ENCODE results near the gene PLA2G4D.

Gene PLA2G4D

GRCh38 chr15:42060477-42060763 lies 33.9 kb downstream of the PLA2G4D start:
- no peak overlapping the region for H2BK5ac ChIP-seq (ENCODE audit: low read length)

GRCh38 chr15:42059661-42060476 lies 34.5 kb downstream of the PLA2G4D start:
- H2BK12ac ChIP-seq (ENCODE audit: low read length): no peak overlapping the region
- H3K4me2 ChIP-seq (ENCODE audit: insufficient read depth, low read length, poor library complexity, severe bottlenecking): no peak overlapping the region
- no peak overlapping the region for H3K4me3 ChIP-seq (ENCODE audit: low read length in 2 of 2)
- no CpG with 5 or more reads among the region's 14 CpGs for WGBS, 2 donors (ENCODE audit: extremely low coverage in 2 of 2, insufficient read length in 2 of 2, insufficient replicate concordance in 1 of 2)
- no peak overlapping the region for H3K27ac ChIP-seq (replicated peaks; ENCODE audit: low read length)
- H2AFZ ChIP-seq (ENCODE audit: low read length): no peak overlapping the region
- no peak overlapping the region for H3K23ac ChIP-seq (ENCODE audit: low read depth, low read length, poor library complexity)
- H3K14ac ChIP-seq (ENCODE audit: low read length): no peak overlapping the region
- no peak overlapping the region for H4K91ac ChIP-seq (ENCODE audit: low read depth, low read length, poor library complexity)
- H3K4me1 ChIP-seq (ENCODE audit: control insufficient read depth in 2 of 2, insufficient read depth in 1 of 2, low read depth in 1 of 2, low read length in 2 of 2): peaks cover 1 to 4% of the 10 kb centered on the region in 2 donors
- no peak overlapping the region for H2BK5ac ChIP-seq (ENCODE audit: low read length)
- peaks cover 0 to 25% (median 7%) of the 10 kb centered on the region in 3 experiments for H3K27me3 ChIP-seq (ENCODE audit: control insufficient read depth in 3 of 3, insufficient read depth in 3 of 3, low read depth in 1 of 3, low read length in 3 of 3)
- no peaks in the 10 kb centered on the region for H3K79me1 ChIP-seq (ENCODE audit: low read depth, low read length)
- H2AK5ac ChIP-seq (ENCODE audit: low read depth, low read length): no peak overlapping the region
- no peak overlapping the region for H3K18ac ChIP-seq (ENCODE audit: low read length)
- no peak overlapping the region for H3K4ac ChIP-seq (ENCODE audit: low read length)
- peak; percentile 65 for DNase-seq (ENCODE audit: low spot score)
- no peak overlapping the region for H4K8ac ChIP-seq (ENCODE audit: low read depth, low read length)
- no peak overlapping the region for H2BK120ac ChIP-seq (ENCODE audit: low read depth, low read length)
- no peak overlapping the region for H3K9ac ChIP-seq (ENCODE audit: low read depth, low read length, poor library complexity)
- no peaks in the 10 kb centered on the region for H3K9me3 ChIP-seq (replicated peaks in 1 of 2; ENCODE audit: control insufficient read depth in 2 of 2, insufficient read depth in 1 of 2, low read depth in 1 of 2, low read length in 2 of 2)
- H2BK15ac ChIP-seq (ENCODE audit: low read length): no peak overlapping the region
- H3K36me3 ChIP-seq (replicated peaks in 1 of 2; ENCODE audit: control insufficient read depth in 2 of 2, insufficient read depth in 2 of 2, low read length in 2 of 2): no peaks in the 10 kb centered on the region

More at GRCh38 chr15:42060477-42060763, 33.9 kb downstream of the PLA2G4D start:
- no peak overlapping the region for H3K27ac ChIP-seq (replicated peaks; ENCODE audit: low read length)
- no peak overlapping the region for H3K4me3 ChIP-seq (ENCODE audit: low read length in 2 of 2)
- H3K9me3 ChIP-seq (replicated peaks in 1 of 2; ENCODE audit: control insufficient read depth in 2 of 2, insufficient read depth in 1 of 2, low read depth in 1 of 2, low read length in 2 of 2): no peaks in the 10 kb centered on the region
- no peak overlapping the region for H3K18ac ChIP-seq (ENCODE audit: low read length)
- H4K8ac ChIP-seq (ENCODE audit: low read depth, low read length): no peak overlapping the region
- H2AK5ac ChIP-seq (ENCODE audit: low read depth, low read length): no peak overlapping the region
- peaks cover 0 to 20% (median 7%) of the 10 kb centered on the region in 3 experiments for H3K27me3 ChIP-seq (ENCODE audit: control insufficient read depth in 3 of 3, insufficient read depth in 3 of 3, low read depth in 1 of 3, low read length in 3 of 3)
- no peaks in the 10 kb centered on the region for H3K79me1 ChIP-seq (ENCODE audit: low read depth, low read length)
- H3K36me3 ChIP-seq (replicated peaks in 1 of 2; ENCODE audit: control insufficient read depth in 2 of 2, insufficient read depth in 2 of 2, low read length in 2 of 2): no peaks in the 10 kb centered on the region
- H4K91ac ChIP-seq (ENCODE audit: low read depth, low read length, poor library complexity): no peak overlapping the region
- no peak for DNase-seq (ENCODE audit: low spot score)
- H2BK120ac ChIP-seq (ENCODE audit: low read depth, low read length): no peak overlapping the region
- no peak overlapping the region for H2AFZ ChIP-seq (ENCODE audit: low read length)
- no peak overlapping the region for H2BK15ac ChIP-seq (ENCODE audit: low read length)
- WGBS, 2 donors (ENCODE audit: extremely low coverage in 2 of 2, insufficient read length in 2 of 2, insufficient replicate concordance in 1 of 2): no CpG with 5 or more reads among the region's 4 CpGs
- H2BK12ac ChIP-seq (ENCODE audit: low read length): no peak overlapping the region
- H3K9ac ChIP-seq (ENCODE audit: low read depth, low read length, poor library complexity): no peak overlapping the region
- peaks cover 4 to 6% of the 10 kb centered on the region in 2 donors for H3K4me1 ChIP-seq (ENCODE audit: control insufficient read depth in 2 of 2, insufficient read depth in 1 of 2, low read depth in 1 of 2, low read length in 2 of 2)
- no peak overlapping the region for H3K4ac ChIP-seq (ENCODE audit: low read length)
- no peak overlapping the region for H3K4me2 ChIP-seq (ENCODE audit: insufficient read depth, low read length, poor library complexity, severe bottlenecking)
- no peak overlapping the region for H3K14ac ChIP-seq (ENCODE audit: low read length)
- H3K23ac ChIP-seq (ENCODE audit: low read depth, low read length, poor library complexity): no peak overlapping the region

- no CpG with 5 or more reads among the region's 3 CpGs for WGBS, 2 donors (ENCODE audit: extremely low coverage in 2 of 2, insufficient read length in 2 of 2, insufficient replicate concordance in 1 of 2)
These were observed 35.6 kb downstream of the PLA2G4D start for GRCh38 chr15:42058791-42059190.

GRCh38 chr15:42057799-42058646 lies 36.3 kb downstream of the PLA2G4D start:
- H2BK5ac ChIP-seq (ENCODE audit: low read length): no peak overlapping the region

More at GRCh38 chr15:42058791-42059190, 35.6 kb downstream of the PLA2G4D start:
- Histone ChIP-seq H2BK120ac (ENCODE audit: low read depth, low read length) (no peak overlapping the region), H3K9me3 (replicated peaks in 1 of 2; ENCODE audit: control insufficient read depth in 2 of 2, insufficient read depth in 1 of 2, low read depth in 1 of 2, low read length in 2 of 2) (no peaks in the 10 kb centered on the region), H3K4me3 (ENCODE audit: low read length in 2 of 2) (no peak overlapping the region), H2BK5ac (ENCODE audit: low read length) (no peak overlapping the region), H2AK5ac (ENCODE audit: low read depth, low read length) (no peak overlapping the region), H3K18ac (ENCODE audit: low read length) (no peak overlapping the region), H2BK15ac (ENCODE audit: low read length) (no peak overlapping the region), H3K14ac (ENCODE audit: low read length) (no peak overlapping the region), H4K8ac (ENCODE audit: low read depth, low read length) (no peak overlapping the region), H2BK12ac (ENCODE audit: low read length) (no peak overlapping the region), H4K91ac (ENCODE audit: low read depth, low read length, poor library complexity) (no peak overlapping the region), H3K4me1 (ENCODE audit: control insufficient read depth in 2 of 2, insufficient read depth in 1 of 2, low read depth in 1 of 2, low read length in 2 of 2) (peaks cover 0 to 4% of the 10 kb centered on the region in 2 donors), H3K4me2 (ENCODE audit: insufficient read depth, low read length, poor library complexity, severe bottlenecking) (no peak overlapping the region), H3K4ac (ENCODE audit: low read length) (no peak overlapping the region), H2AFZ (ENCODE audit: low read length) (no peak overlapping the region), H3K36me3 (replicated peaks in 1 of 2; ENCODE audit: control insufficient read depth in 2 of 2, insufficient read depth in 2 of 2, low read length in 2 of 2) (no peaks in the 10 kb centered on the region), H3K23ac (ENCODE audit: low read depth, low read length, poor library complexity) (no peak overlapping the region), H3K79me1 (ENCODE audit: low read depth, low read length) (no peaks in the 10 kb centered on the region), H3K27ac (replicated peaks; ENCODE audit: low read length) (no peak overlapping the region), H3K27me3 (ENCODE audit: control insufficient read depth in 3 of 3, insufficient read depth in 3 of 3, low read depth in 1 of 3, low read length in 3 of 3) (peaks cover 0 to 32% (median 7%) of the 10 kb centered on the region in 3 experiments), H3K9ac (ENCODE audit: low read depth, low read length, poor library complexity) (no peak overlapping the region)
- no peak for DNase-seq (ENCODE audit: low spot score)

More at GRCh38 chr15:42057799-42058646, 36.3 kb downstream of the PLA2G4D start:
- H2BK15ac ChIP-seq (ENCODE audit: low read length): no peak overlapping the region
- peaks cover 0 to 36% (median 7%) of the 10 kb centered on the region in 3 experiments for H3K27me3 ChIP-seq (ENCODE audit: control insufficient read depth in 3 of 3, insufficient read depth in 3 of 3, low read depth in 1 of 3, low read length in 3 of 3)
- H3K4me1 ChIP-seq (ENCODE audit: control insufficient read depth in 2 of 2, insufficient read depth in 1 of 2, low read depth in 1 of 2, low read length in 2 of 2): peaks cover 0 to 4% of the 10 kb centered on the region in 2 donors
- H2BK120ac ChIP-seq (ENCODE audit: low read depth, low read length): no peak overlapping the region
- H3K4ac ChIP-seq (ENCODE audit: low read length): no peak overlapping the region
- H3K14ac ChIP-seq (ENCODE audit: low read length): no peak overlapping the region
- no peak overlapping the region for H2AK5ac ChIP-seq (ENCODE audit: low read depth, low read length)
- H3K23ac ChIP-seq (ENCODE audit: low read depth, low read length, poor library complexity): no peak overlapping the region
- H3K9me3 ChIP-seq (replicated peaks in 1 of 2; ENCODE audit: control insufficient read depth in 2 of 2, insufficient read depth in 1 of 2, low read depth in 1 of 2, low read length in 2 of 2): no peaks in the 10 kb centered on the region
- no CpG with 5 or more reads among the region's 6 CpGs for WGBS, 2 donors (ENCODE audit: extremely low coverage in 2 of 2, insufficient read length in 2 of 2, insufficient replicate concordance in 1 of 2)
- H2AFZ ChIP-seq (ENCODE audit: low read length): no peak overlapping the region
- no peaks in the 10 kb centered on the region for H3K79me1 ChIP-seq (ENCODE audit: low read depth, low read length)
- no peaks in the 10 kb centered on the region for H3K36me3 ChIP-seq (replicated peaks in 1 of 2; ENCODE audit: control insufficient read depth in 2 of 2, insufficient read depth in 2 of 2, low read length in 2 of 2)
- H2BK12ac ChIP-seq (ENCODE audit: low read length): no peak overlapping the region
- DNase-seq (ENCODE audit: low spot score): no peak
- H3K9ac ChIP-seq (ENCODE audit: low read depth, low read length, poor library complexity): no peak overlapping the region
- no peak overlapping the region for H4K8ac ChIP-seq (ENCODE audit: low read depth, low read length)
- H4K91ac ChIP-seq (ENCODE audit: low read depth, low read length, poor library complexity): no peak overlapping the region
- no peak overlapping the region for H3K4me2 ChIP-seq (ENCODE audit: insufficient read depth, low read length, poor library complexity, severe bottlenecking)
- H3K27ac ChIP-seq (replicated peaks; ENCODE audit: low read length): no peak overlapping the region
- H3K18ac ChIP-seq (ENCODE audit: low read length): no peak overlapping the region
- H3K4me3 ChIP-seq (ENCODE audit: low read length in 2 of 2): no peak overlapping the region

Measured in neuronal stem cell (in vitro differentiated cells).